ENCODE results near the gene HTRA2. TPM values are rescaled to one million over a fixed set of nuclear protein-coding genes. Genes with fewer than 3 reads are reported as not detected.

HTRA2 gene
- total RNA-seq, 6 donors from 2014 or later = 11.8 to 36.9 (median 27.2) TPM

DNA sequence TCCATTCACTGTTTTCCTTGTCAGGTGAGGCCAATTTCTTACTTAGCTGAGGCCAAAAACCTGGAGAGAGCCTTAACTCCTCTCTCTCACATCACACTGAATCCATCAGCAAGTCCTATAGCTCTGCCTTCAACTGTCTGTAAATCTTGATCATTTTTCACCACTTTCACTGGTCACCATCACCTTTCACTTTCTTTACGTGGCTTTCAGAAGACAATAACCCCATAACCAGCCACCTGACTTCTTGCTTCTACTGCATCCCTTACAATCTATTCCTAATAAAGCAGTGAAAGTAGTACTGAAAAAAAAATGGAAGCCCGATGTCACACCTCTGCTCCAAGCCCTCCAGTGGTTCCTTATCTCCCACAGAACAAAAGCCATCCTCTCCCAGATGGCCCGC, 16.3 kb downstream of the HTRA2 start:
- Histone ChIP-seq H3K27ac (no peak overlapping the region), H3K27me3 (no peaks in the 10 kb centered on the region), H3K9me3 (no peaks in the 10 kb centered on the region), H3K4me1 (peaks cover 9 to 23% (median 12%) of the 10 kb centered on the region in 4 donors), H3K4me3 (no peak overlapping the region), H3K36me3 (no peaks in the 10 kb centered on the region)
- 87 to 88% methylated on average over 3 of the region's 3 CpGs for WGBS, 2 donors
- ATAC-seq (ENCODE audit: low FRiP score in 2 of 2) (no peak), DNase-seq (no peak)
- TF ChIP-seq, protein P1, sequence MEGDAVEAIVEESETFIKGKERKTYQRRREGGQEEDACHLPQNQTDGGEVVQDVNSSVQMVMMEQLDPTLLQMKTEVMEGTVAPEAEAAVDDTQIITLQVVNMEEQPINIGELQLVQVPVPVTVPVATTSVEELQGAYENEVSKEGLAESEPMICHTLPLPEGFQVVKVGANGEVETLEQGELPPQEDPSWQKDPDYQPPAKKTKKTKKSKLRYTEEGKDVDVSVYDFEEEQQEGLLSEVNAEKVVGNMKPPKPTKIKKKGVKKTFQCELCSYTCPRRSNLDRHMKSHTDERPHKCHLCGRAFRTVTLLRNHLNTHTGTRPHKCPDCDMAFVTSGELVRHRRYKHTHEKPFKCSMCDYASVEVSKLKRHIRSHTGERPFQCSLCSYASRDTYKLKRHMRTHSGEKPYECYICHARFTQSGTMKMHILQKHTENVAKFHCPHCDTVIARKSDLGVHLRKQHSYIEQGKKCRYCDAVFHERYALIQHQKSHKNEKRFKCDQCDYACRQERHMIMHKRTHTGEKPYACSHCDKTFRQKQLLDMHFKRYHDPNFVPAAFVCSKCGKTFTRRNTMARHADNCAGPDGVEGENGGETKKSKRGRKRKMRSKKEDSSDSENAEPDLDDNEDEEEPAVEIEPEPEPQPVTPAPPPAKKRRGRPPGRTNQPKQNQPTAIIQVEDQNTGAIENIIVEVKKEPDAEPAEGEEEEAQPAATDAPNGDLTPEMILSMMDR (IDR thresholded peaks at IDR 0.05) = no peak
- TF ChIP-seq POLR2A (IDR thresholded peaks at IDR 0.05) = no peak

DNA sequence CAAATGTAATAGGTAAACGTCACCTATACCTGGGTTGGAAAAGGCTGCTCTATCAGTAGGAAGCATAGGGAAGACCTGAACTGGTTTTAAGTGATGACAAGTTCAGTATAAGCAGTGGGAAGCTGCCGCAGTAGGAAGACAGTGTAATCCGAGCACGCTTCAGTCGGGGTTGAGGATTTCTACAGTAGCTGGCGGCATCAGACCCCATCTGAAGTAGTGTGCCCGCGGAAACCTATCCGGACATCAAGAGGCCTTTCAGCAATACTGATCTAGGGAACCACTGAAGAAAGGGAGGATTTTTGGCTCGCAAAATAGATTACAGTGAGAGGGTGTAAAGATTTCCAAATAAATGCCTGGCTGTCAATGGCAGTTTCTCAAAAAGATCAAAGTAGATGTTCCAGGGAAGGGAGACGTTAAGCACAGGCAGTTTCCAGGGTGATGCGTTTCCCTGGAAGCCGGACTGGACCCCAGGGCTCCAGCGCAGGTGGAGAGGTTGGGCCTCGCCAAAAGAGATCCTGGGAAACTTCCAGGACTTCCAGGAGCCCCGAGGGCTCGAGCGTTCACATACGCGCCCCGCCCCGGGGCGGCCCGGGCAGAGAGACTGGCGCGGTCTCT, 18.7 kb downstream of the HTRA2 start:
- Histone ChIP-seq H3K27ac (peak overlapping the region; percentile 48 to 83 (median 69)), H3K4me3 (peak overlapping the region; percentile 56 to 72 (median 68))
- ATAC-seq (ENCODE audit: low FRiP score in 2 of 2) = peak in 1 of 2 donors; percentile 28

DNA sequence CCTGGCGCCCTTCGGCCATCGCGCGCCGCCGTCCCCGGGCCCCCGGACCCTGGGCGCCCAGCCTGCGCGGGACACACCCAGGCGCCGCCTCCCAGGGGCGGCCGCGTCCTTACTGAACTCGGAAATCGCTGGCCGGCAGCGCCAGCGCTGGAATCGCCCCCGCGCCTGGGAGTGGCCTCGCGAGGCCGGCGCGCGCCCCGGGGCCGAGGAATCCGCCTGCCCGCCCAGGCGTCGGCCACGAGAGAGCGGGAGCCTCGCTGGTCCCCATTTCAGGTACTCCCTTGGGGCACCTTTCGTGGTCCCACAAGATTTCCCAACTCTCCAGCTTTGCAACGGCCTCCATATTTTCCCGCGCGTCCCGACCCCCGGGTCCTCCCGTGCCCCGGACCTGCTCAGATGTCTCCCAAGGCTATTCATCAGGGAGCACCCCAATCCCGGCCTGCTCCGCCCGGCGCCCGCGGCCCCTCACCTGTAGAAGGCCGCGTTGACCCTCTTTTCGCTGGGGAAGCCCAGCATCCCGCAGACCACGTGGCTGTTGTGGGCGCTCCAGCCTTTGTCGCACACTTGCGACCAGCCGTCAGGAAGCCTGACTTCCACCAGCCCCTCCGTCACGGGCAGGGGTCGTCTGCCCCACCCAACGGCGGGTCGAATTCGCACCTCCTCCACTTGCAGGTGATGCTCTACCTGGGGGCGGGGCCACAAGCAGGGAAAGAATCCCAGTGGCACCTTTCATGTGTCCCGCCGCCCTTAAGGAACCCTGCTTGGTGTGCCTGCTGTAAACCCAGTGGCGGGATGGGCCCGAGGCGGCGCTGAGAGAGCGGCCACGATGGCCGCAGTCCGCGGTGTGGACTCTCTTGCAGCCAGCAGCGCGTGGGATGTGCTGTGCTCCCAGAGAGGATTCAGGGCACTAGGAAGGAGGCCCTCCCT, 19.4 kb downstream of the HTRA2 start:
- TF ChIP-seq, protein P1 (IDR thresholded peaks at IDR 0.05) = no peak
- peak in 3 of 4 donors; percentile 19 to 59 (median 24) for TF ChIP-seq POLR2A (IDR thresholded peaks at IDR 0.05)
- peak; percentile 27 to 58 for TF ChIP-seq POLR2AphosphoS5 (IDR thresholded peaks at IDR 0.05)
- Histone ChIP-seq H3K9me3 (no peaks in the 10 kb centered on the region), H3K4me1 (peaks cover 14 to 30% (median 17%) of the 10 kb centered on the region in 4 donors), H3K4me3 (peak overlapping the region; percentile 56 to 72 (median 68)), H3K36me3 (no peaks in the 10 kb centered on the region), H3K27me3 (no peaks in the 10 kb centered on the region), H3K27ac (peak overlapping the region; percentile 48 to 83 (median 69))
- DNase-seq (peak; percentile 76 to 94), ATAC-seq (ENCODE audit: low FRiP score in 2 of 2) (peak; percentile 66 to 93)
- 10 to 11% methylated on average over 28 to 31 of the region's 85 CpGs for WGBS, 2 donors

More for the DNA sequence above, 18.7 kb downstream of the HTRA2 start:
- no peak for TF ChIP-seq POLR2AphosphoS5 (IDR thresholded peaks at IDR 0.05)
- TF ChIP-seq, protein P1 (IDR thresholded peaks at IDR 0.05) = no peak
- DNase-seq = no peak
- Histone ChIP-seq H3K27me3 (no peaks in the 10 kb centered on the region), H3K36me3 (no peaks in the 10 kb centered on the region), H3K4me1 (peaks cover 11 to 25% (median 14%) of the 10 kb centered on the region in 4 donors), H3K9me3 (no peaks in the 10 kb centered on the region)
- 20 to 33% methylated on average over 15 to 24 of the region's 26 CpGs for WGBS, 2 donors

DNA sequence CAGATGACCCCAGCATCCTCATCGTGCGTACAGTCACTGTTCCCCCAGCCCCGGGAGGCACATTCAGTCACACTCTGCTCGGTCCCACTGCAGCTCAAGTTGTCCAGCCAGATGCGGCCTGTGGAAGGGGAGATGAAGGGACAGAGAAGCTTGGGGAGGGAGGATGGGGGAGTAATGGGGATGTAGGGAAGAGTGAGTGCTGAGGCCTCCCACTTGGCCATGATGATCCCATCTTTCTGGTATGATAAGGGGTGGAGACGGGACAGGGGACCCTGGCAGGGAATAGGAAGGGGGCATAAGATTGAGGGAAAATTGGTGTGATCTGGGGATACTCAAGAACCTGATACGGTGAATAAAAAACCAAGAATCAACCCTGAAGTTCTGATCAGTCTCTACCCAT, 20.5 kb downstream of the HTRA2 start:
- ATAC-seq (ENCODE audit: low FRiP score in 2 of 2) = no peak
- H3K9me3 ChIP-seq = no peaks in the 10 kb centered on the region
- peaks cover 16 to 32% (median 17%) of the 10 kb centered on the region in 4 donors for H3K4me1 ChIP-seq
- no peak overlapping the region for H3K4me3 ChIP-seq
- DNase-seq = no peak
- H3K27ac ChIP-seq = no peak overlapping the region
- TF ChIP-seq POLR2A (IDR thresholded peaks at IDR 0.05) = no peak
- TF ChIP-seq POLR2AphosphoS5 (IDR thresholded peaks at IDR 0.05) = no peak
- no peak for TF ChIP-seq EP300 (IDR thresholded peaks at IDR 0.05)
- TF ChIP-seq, protein P1 (IDR thresholded peaks at IDR 0.05) = no peak
- H3K27me3 ChIP-seq = no peaks in the 10 kb centered on the region
- H3K36me3 ChIP-seq = no peaks in the 10 kb centered on the region
- WGBS, 2 donors = 89 to 94% methylated on average over 7 of the region's 7 CpGs
